Head of caudate nucleus (tissue), 42 donors: ENCODE data around the gene EPAS1.

Source experiments
- DNase-seq, 42 donors: peaks; one replicate each; pipeline versions ENCODE4 v3.0.0 to v3.0.0-alpha.2; 2020 to 2021; ENCODE audit warnings: mixed read lengths in 7 of 42
- intact Hi-C: fragments of 100-400 bp; cut with DNase I; formaldehyde crosslinking; loops from one replicate; pipeline ENCODE4 v1.15.0; 2022

Gene EPAS1

GRCh38 chr2:46296840-46297545 lies at the start of gene EPAS1:
EPAS1 (plus strand) TSS chr2:46297407; CDS start chr2:46297912, 505 bp downstream.
- peak; percentile 67 to 92 (median 84) for DNase-seq
- intact Hi-C loops: no loop called here

GRCh38 chr2:46248171-46248570 lies 49.0 kb upstream of the EPAS1 start:
- DNase-seq: no peak
- intact Hi-C loops: no loop called here

- no peak for DNase-seq
- intact Hi-C loops: no loop called here
Observed at GRCh38 chr2:46249654-46250053, 47.6 kb upstream of the EPAS1 start.

GRCh38 chr2:46252891-46253659 lies 44.1 kb upstream of the EPAS1 start:
- intact Hi-C loops: no loop called here
- DNase-seq: peak in 1 of 42 donors; percentile 12

GRCh38 chr2:46254474-46254873 lies 42.7 kb upstream of the EPAS1 start:
- no peak for DNase-seq
- intact Hi-C loops: no loop called here

- DNase-seq: no peak
- intact Hi-C loops: no loop called here
Observed at GRCh38 chr2:46256563-46257142, 40.6 kb upstream of the EPAS1 start.

- no peak for DNase-seq
- intact Hi-C loops: no loop called here
Observed at GRCh38 chr2:46257476-46257875, 39.7 kb upstream of the EPAS1 start.

GRCh38 chr2:46257980-46258379 lies 39.2 kb upstream of the EPAS1 start:
- intact Hi-C loops: no loop called here
- DNase-seq: no peak

- intact Hi-C loops: no loop called here
- DNase-seq: no peak
Observed at GRCh38 chr2:46258937-46259776, 38.0 kb upstream of the EPAS1 start.

- DNase-seq: no peak
- intact Hi-C loops: no loop called here
Observed at GRCh38 chr2:46259777-46260168, 37.4 kb upstream of the EPAS1 start.

GRCh38 chr2:46260305-46260704 lies 36.9 kb upstream of the EPAS1 start:
- no peak for DNase-seq
- intact Hi-C loops: no loop called here

- intact Hi-C loops: no loop called here
Observed at GRCh38 chr2:46262248-46262938, 34.8 kb upstream of the EPAS1 start.

GRCh38 chr2:46263347-46263746 lies 33.9 kb upstream of the EPAS1 start:
- intact Hi-C loops: no loop called here
- DNase-seq: no peak

More at GRCh38 chr2:46262248-46262938, 34.8 kb upstream of the EPAS1 start:
- DNase-seq: no peak

- no peak for DNase-seq
- intact Hi-C loops: no loop called here
Observed at GRCh38 chr2:46264447-46264846, 32.8 kb upstream of the EPAS1 start.

- no peak for DNase-seq
- intact Hi-C loops: no loop called here
Observed at GRCh38 chr2:46266134-46266533, 31.1 kb upstream of the EPAS1 start.

GRCh38 chr2:46267616-46268015 lies 29.6 kb upstream of the EPAS1 start:
- DNase-seq: peak in 2 of 42 donors; percentile 4 to 12
- intact Hi-C loops: no loop called here

GRCh38 chr2:46268196-46268595 lies 29.0 kb upstream of the EPAS1 start:
- DNase-seq: peak in 3 of 42 donors; percentile 7 to 41 (median 33)
- intact Hi-C loops: no loop called here

GRCh38 chr2:46269001-46269400 lies 28.2 kb upstream of the EPAS1 start:
- intact Hi-C loops: no loop called here

More at GRCh38 chr2:46269001-46269400, 28.2 kb upstream of the EPAS1 start:
- peak in 2 of 42 donors; percentile 8 to 13 for DNase-seq
